Measurements from ENCODE around the gene GPR132. TPM values are rescaled to one million over a fixed set of nuclear protein-coding genes. Genes with fewer than 3 reads are reported as not detected.
"Not testable (repeated sequence)": the region's sequence is repeated elsewhere in the genome, so short reads cannot be mapped to it uniquely, and the experiment has no call there.

The GPR132 gene
- total RNA-seq: 0.13 TPM in 1 of 2 replicates, not detected in the other

- Histone ChIP-seq H3K4me3 (ENCODE audit: low read depth, low read length) (no peak within 1 kb of the TSS), H3K36me3 (ENCODE audit: control insufficient read depth, insufficient read depth, low read length) (no peaks in the 10 kb centered on the region), H3K27me3 (ENCODE audit: control insufficient read depth, insufficient read depth, low read length) (peaks cover 1% of the 10 kb centered on the region)
- DNase-seq (ENCODE audit: low read depth) (peak; percentile 78), FAIRE-seq (no peak)
- TF ChIP-seq CTCF (IDR thresholded peaks at IDR 0.05; ENCODE audit: insufficient read depth, low read length, severe bottlenecking): no peak
These were observed at the start of gene GPR132 for GRCh38 chr14:105065280-105066228. Gene GPR132, minus strand, starts transcription at chr14:105065430. Its CDS starts 10,010 bp downstream, at chr14:105055420.

DNA sequence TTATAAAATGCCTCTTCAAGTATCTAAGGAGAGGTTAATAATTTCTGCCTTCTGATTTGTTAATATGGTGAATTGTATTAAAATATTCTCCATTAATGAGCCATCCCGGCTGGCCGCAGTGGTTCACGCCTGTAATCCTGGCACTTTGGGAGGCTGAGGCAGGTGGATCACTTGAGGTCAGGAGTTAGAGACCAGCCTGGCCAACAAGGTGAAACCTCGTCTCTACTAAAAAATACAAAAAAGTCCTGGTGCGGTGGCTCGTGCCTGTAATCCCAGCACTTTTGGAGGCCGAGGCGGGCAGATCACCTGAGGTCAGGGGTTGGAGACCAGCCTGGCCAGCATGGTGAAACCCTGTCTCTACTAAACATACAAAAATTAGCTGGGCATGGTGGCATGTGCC, 44.0 kb upstream of the GPR132 start:
- not testable (repeated sequence) for DNase-seq (ENCODE audit: low read depth); H3K4me3 ChIP-seq (ENCODE audit: low read depth, low read length); H3K27me3 ChIP-seq (ENCODE audit: control insufficient read depth, insufficient read depth, low read length); FAIRE-seq; H3K36me3 ChIP-seq (ENCODE audit: control insufficient read depth, insufficient read depth, low read length)

GRCh38 chr14:105108516-105108864, 43.3 kb upstream of the GPR132 start:
- Histone ChIP-seq H3K4me3 (ENCODE audit: low read depth, low read length) (no peak overlapping the region), H3K36me3 (ENCODE audit: control insufficient read depth, insufficient read depth, low read length) (no peaks in the 10 kb centered on the region)
- no peak for FAIRE-seq

DNA sequence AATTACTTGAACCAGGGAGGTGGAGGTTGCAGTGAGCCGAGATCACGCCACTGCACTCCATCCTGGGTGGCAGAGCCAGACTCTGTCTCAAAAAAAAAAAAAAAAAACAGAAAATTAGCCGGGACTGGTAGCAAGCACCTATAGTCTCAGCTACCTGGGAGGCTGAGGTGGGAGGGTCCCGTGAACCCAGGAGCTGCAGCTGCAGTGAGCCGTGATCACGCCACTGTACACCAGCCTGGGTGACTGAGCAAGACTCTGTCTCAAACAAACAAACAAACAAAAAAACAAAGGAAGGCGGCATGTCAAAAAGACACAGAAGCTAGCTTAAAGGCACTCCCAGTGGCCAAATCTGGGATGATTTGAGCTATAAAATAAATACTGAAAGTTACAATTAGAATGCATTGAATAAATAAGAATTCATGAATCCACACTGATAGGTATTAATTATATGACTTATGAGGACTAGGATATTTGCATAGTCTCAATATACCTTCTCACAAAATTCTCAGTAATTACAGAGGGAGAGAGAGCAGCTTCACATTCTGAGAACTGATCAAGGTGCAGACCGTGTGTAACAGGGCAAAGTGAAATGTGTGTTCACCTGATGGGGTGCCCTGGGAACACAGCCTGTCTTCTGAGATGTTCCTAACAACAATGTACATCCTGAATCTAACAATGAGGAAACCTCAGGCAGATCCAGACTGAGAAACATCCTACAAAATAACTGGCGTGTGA, 42.7 kb upstream of the GPR132 start:
- FAIRE-seq (no peak), DNase-seq (ENCODE audit: low read depth) (no peak)
- TF ChIP-seq CTCF (IDR thresholded peaks at IDR 0.05; ENCODE audit: insufficient read depth, low read length, severe bottlenecking): no peak
- Histone ChIP-seq H3K4me3 (ENCODE audit: low read depth, low read length) (no peak overlapping the region), H3K27me3 (ENCODE audit: control insufficient read depth, insufficient read depth, low read length) (no peaks in the 10 kb centered on the region), H3K36me3 (ENCODE audit: control insufficient read depth, insufficient read depth, low read length) (no peaks in the 10 kb centered on the region)

More at GRCh38 chr14:105108516-105108864, 43.3 kb upstream of the GPR132 start:
- no peak for DNase-seq (ENCODE audit: low read depth)
- no peaks in the 10 kb centered on the region for H3K27me3 ChIP-seq (ENCODE audit: control insufficient read depth, insufficient read depth, low read length)
- no peak for TF ChIP-seq CTCF (IDR thresholded peaks at IDR 0.05; ENCODE audit: insufficient read depth, low read length, severe bottlenecking)

- no peak for TF ChIP-seq CTCF (IDR thresholded peaks at IDR 0.05; ENCODE audit: insufficient read depth, low read length, severe bottlenecking)
- DNase-seq (ENCODE audit: low read depth) (no peak), FAIRE-seq (no peak)
- Histone ChIP-seq H3K36me3 (ENCODE audit: control insufficient read depth, insufficient read depth, low read length) (no peaks in the 10 kb centered on the region), H3K4me3 (ENCODE audit: low read depth, low read length) (no peak overlapping the region), H3K27me3 (ENCODE audit: control insufficient read depth, insufficient read depth, low read length) (no peaks in the 10 kb centered on the region)
These were observed 42.1 kb upstream of the GPR132 start for GRCh38 chr14:105107351-105107750.

GRCh38 chr14:105105158-105105557, 39.9 kb upstream of the GPR132 start:
- no peak for FAIRE-seq
- H3K4me3 ChIP-seq (ENCODE audit: low read depth, low read length): no peak overlapping the region
- H3K36me3 ChIP-seq (ENCODE audit: control insufficient read depth, insufficient read depth, low read length): no peaks in the 10 kb centered on the region
- H3K27me3 ChIP-seq (ENCODE audit: control insufficient read depth, insufficient read depth, low read length): no peaks in the 10 kb centered on the region
- no peak for TF ChIP-seq CTCF (IDR thresholded peaks at IDR 0.05; ENCODE audit: insufficient read depth, low read length, severe bottlenecking)
- no peak for DNase-seq (ENCODE audit: low read depth)
